ENCODE measurements around the gene CARD14. TPM values are rescaled to one million over a fixed set of nuclear protein-coding genes. Genes with fewer than 3 reads are reported as not detected.

CARD14 gene
- total and polyA plus RNA-seq, 2 donors (not counting 1 experiment from before 2014, with no cell fraction given): not detected

DNA sequence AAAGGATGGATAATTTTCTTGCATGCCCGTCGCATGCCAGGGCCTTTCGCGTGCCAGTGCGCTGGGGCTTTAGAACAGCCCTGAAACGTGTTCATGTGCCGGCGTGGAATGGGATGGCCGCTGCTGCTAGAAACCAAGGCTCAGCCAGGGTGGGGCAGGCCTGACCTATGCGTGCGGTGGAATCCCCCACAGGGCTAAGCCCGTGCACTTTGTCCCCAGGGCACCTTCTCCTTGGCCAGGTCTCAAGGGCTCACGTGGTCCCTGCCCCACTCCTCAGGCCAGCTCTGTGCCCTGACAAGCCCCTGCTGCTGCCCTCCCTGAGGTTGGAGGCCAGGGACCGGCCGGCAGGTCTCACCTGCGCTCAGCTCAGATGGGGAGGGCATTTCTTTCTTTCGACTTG is 77.7 kb downstream of the CARD14 start:
- no peaks in the 10 kb centered on the region for H3K4me1 Mint-ChIP-seq
- no peak for ATAC-seq (ENCODE audit: low read depth)
- Histone ChIP-seq H3K4me3 (ENCODE audit: control extremely low read depth in 1 of 5, extremely low read depth in 1 of 5, insufficient read depth in 1 of 5, low read depth in 2 of 5, low read length in 4 of 5) (no peak overlapping the region), H3K36me3 (replicated peaks in 1 of 2; ENCODE audit: control extremely low read depth in 1 of 2, control insufficient read depth in 1 of 2, extremely low read depth in 1 of 2, insufficient read depth in 2 of 2, low read length in 1 of 2) (no peaks in the 10 kb centered on the region), H4K20me1 (ENCODE audit: control insufficient read depth, insufficient read depth, low read length, poor library complexity, severe bottlenecking) (no peaks in the 10 kb centered on the region), H3K27ac (ENCODE audit: low read length in 2 of 2) (no peak overlapping the region), H3K79me2 (ENCODE audit: control insufficient read depth, insufficient read depth, low read length) (no peaks in the 10 kb centered on the region), H3K27me3 (replicated peaks in 1 of 4; ENCODE audit: control extremely low read depth in 1 of 4, control insufficient read depth in 3 of 4, insufficient read depth in 4 of 4, low read length in 3 of 4) (no peaks in the 10 kb centered on the region), H2AFZ (ENCODE audit: insufficient read depth, low read depth, low read length, poor library complexity, severe bottlenecking) (no peak overlapping the region), H3K4me1 (ENCODE audit: control insufficient read depth in 2 of 2, insufficient read depth in 2 of 2, low read length in 2 of 2) (no peaks in the 10 kb centered on the region), H3K9me3 (ENCODE audit: control extremely low read depth in 1 of 3, control insufficient read depth in 2 of 3, insufficient read depth in 1 of 3, low read length in 2 of 3) (peaks cover 0 to 3% (median 0%) of the 10 kb centered on the region in 3 donors), H3K9ac (ENCODE audit: low read length) (no peak overlapping the region), H3K4me2 (replicated peaks; ENCODE audit: low read depth, low read length, poor library complexity, severe bottlenecking) (no peak overlapping the region)
- no peaks in the 10 kb centered on the region for H3K27me3 Mint-ChIP-seq
- 97% methylated on average over 17 of the region's 17 CpGs for WGBS (ENCODE audit: insufficient coverage)
- POLR2A ChIA-PET: no interaction called here
- CTCF ChIA-PET: no interaction called here
- no peak overlapping the region for H3K4me3 Mint-ChIP-seq
- DNase-seq: no peak
- TF ChIP-seq, protein P1, sequence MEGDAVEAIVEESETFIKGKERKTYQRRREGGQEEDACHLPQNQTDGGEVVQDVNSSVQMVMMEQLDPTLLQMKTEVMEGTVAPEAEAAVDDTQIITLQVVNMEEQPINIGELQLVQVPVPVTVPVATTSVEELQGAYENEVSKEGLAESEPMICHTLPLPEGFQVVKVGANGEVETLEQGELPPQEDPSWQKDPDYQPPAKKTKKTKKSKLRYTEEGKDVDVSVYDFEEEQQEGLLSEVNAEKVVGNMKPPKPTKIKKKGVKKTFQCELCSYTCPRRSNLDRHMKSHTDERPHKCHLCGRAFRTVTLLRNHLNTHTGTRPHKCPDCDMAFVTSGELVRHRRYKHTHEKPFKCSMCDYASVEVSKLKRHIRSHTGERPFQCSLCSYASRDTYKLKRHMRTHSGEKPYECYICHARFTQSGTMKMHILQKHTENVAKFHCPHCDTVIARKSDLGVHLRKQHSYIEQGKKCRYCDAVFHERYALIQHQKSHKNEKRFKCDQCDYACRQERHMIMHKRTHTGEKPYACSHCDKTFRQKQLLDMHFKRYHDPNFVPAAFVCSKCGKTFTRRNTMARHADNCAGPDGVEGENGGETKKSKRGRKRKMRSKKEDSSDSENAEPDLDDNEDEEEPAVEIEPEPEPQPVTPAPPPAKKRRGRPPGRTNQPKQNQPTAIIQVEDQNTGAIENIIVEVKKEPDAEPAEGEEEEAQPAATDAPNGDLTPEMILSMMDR (IDR thresholded peaks at IDR 0.05): no peak
- TF ChIP-seq EZH2 (IDR thresholded peaks at IDR 0.05; ENCODE audit: borderline replicate concordance, insufficient read depth, low read depth, low read length, poor library complexity, severe bottlenecking): no peak
- intact Hi-C loops (cut with micrococcal nuclease): no loop called here
- no peaks in the 10 kb centered on the region for H3K9me3 Mint-ChIP-seq (ENCODE audit: insufficient read depth)
- no peak overlapping the region for H3K27ac Mint-ChIP-seq

DNA sequence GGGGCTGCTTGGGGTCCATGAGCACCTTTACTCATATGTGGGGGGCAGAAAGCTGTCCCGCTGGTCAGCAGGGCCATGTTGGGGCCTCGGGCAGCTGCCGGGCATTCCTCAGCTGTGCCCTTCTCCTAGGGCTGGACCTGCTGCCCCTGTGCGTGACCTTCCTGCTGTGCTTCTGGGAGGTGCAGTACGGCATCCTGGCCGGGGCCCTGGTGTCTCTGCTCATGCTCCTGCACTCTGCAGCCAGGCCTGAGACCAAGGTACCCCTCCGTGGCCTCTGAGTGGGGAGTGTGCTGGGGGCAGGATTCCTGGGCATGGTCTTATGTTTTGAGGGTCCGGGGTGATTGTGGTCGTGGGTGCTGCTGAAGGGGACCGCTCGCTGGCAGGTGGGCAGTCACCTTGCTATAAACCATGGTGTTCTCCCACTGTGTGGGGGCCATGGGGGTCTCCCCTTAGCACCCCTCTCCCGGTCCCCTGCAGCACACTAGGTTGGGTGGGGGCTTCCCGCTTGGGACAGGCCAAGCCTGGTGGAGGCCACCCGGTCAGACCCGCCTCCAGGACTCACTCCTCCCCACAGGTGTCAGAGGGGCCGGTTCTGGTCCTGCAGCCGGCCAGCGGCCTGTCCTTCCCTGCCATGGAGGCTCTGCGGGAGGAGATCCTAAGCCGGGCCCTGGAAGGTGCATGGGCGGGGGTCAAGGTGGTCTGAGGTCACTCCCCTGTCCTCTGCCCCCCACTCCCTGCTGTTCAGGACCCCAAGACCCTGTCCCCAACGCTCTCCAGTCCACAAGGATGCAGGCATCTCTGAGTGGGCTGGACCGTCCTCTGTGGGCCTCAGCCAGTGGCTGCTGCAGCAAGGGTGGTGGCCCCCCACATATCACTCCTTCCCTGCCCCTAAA is 78.4 kb downstream of the CARD14 start:
- Histone ChIP-seq H3K27ac (ENCODE audit: low read length in 2 of 2) (no peak overlapping the region), H4K20me1 (ENCODE audit: control insufficient read depth, insufficient read depth, low read length, poor library complexity, severe bottlenecking) (no peaks in the 10 kb centered on the region), H3K9me3 (ENCODE audit: control extremely low read depth in 1 of 3, control insufficient read depth in 2 of 3, insufficient read depth in 1 of 3, low read length in 2 of 3) (peaks cover 0 to 3% (median 0%) of the 10 kb centered on the region in 3 donors), H3K9ac (ENCODE audit: low read length) (no peak overlapping the region), H3K4me2 (replicated peaks; ENCODE audit: low read depth, low read length, poor library complexity, severe bottlenecking) (no peak overlapping the region), H3K4me3 (ENCODE audit: control extremely low read depth in 1 of 5, extremely low read depth in 1 of 5, insufficient read depth in 1 of 5, low read depth in 2 of 5, low read length in 4 of 5) (no peak overlapping the region), H3K27me3 (replicated peaks in 1 of 4; ENCODE audit: control extremely low read depth in 1 of 4, control insufficient read depth in 3 of 4, insufficient read depth in 4 of 4, low read length in 3 of 4) (no peaks in the 10 kb centered on the region), H2AFZ (ENCODE audit: insufficient read depth, low read depth, low read length, poor library complexity, severe bottlenecking) (no peak overlapping the region), H3K4me1 (ENCODE audit: control insufficient read depth in 2 of 2, insufficient read depth in 2 of 2, low read length in 2 of 2) (no peaks in the 10 kb centered on the region), H3K36me3 (replicated peaks in 1 of 2; ENCODE audit: control extremely low read depth in 1 of 2, control insufficient read depth in 1 of 2, extremely low read depth in 1 of 2, insufficient read depth in 2 of 2, low read length in 1 of 2) (no peaks in the 10 kb centered on the region), H3K79me2 (ENCODE audit: control insufficient read depth, insufficient read depth, low read length) (no peaks in the 10 kb centered on the region)
- intact Hi-C loops (cut with micrococcal nuclease): no loop called here
- Mint-ChIP-seq H3K27ac (no peak overlapping the region), H3K27me3 (no peaks in the 10 kb centered on the region), H3K4me1 (peaks cover 1% of the 10 kb centered on the region), H3K4me3 (no peak overlapping the region), H3K9me3 (ENCODE audit: insufficient read depth) (no peaks in the 10 kb centered on the region)
- no peak for ATAC-seq (ENCODE audit: low read depth)
- CTCF ChIA-PET: interaction anchor here (0.5 to 1.3 kb wide), 2 partner anchors 53 to 1381 kb away, joined by 3 to 4 read pairs; no protein-coding TSS in a partner anchor
- TF ChIP-seq, protein P1 (IDR thresholded peaks at IDR 0.05): no peak
- no peak for TF ChIP-seq EZH2 (IDR thresholded peaks at IDR 0.05; ENCODE audit: borderline replicate concordance, insufficient read depth, low read depth, low read length, poor library complexity, severe bottlenecking)
- WGBS (ENCODE audit: insufficient coverage): 92% methylated on average over 17 of the region's 23 CpGs
- no peak for DNase-seq
- POLR2A ChIA-PET: no interaction called here

Data from B cell (primary cell).